Muscle of leg (tissue), 11 donors: Measurements from ENCODE around the gene NELL2. TPM values are rescaled to one million over a fixed set of nuclear protein-coding genes. Genes with fewer than 3 reads are reported as not detected.
A peak's percentile ranks its signal among the peaks of the same experiment; 100 is the strongest.

ENCODE experiments used
- DNase-seq: peaks from one replicate; pipeline ENCODE4 v3.0.0; 2013
- H3K27ac ChIP-seq: one replicate; pipeline ENCODE4 v1.5.1; 2013; ENCODE audit warnings: mild to moderate bottlenecking, low read length, control low read depth
- H3K27me3 ChIP-seq: one replicate; pipeline ENCODE4 v1.6.1; 2013; ENCODE audit warnings: low read length; ENCODE audit not compliant: control insufficient read depth, insufficient read depth
- H3K36me3 ChIP-seq: one replicate; pipeline ENCODE4 v1.6.1; 2013; ENCODE audit warnings: low read length; ENCODE audit not compliant: control insufficient read depth, insufficient read depth
- H3K4me1 ChIP-seq: one replicate; pipeline ENCODE4 v1.6.1; 2013; ENCODE audit warnings: low read length; ENCODE audit not compliant: control insufficient read depth, insufficient read depth
- H3K4me3 ChIP-seq: one replicate; pipeline ENCODE4 v1.5.1; 2013; ENCODE audit warnings: low read length, control low read depth
- H3K9me3 ChIP-seq: replicated peaks from 2 replicates; pipeline ENCODE4 v1.6.1; 2013; ENCODE audit warnings: low read depth, low read length; ENCODE audit not compliant: control insufficient read depth
- WGBS: methylation state at CpG from one replicate; pipeline ENCODE4 v1.1.5; 2013; ENCODE audit warnings: missing lambda C conversion rate; ENCODE audit not compliant: insufficient coverage; 5-methylcytosine and 5-hydroxymethylcytosine counted together
- polyA plus RNA-seq, 8 donors: library from polyadenylated mRNA; unstranded; fragments of 120-200 nt; gene quantifications; one replicate each; pipeline versions ENCODE4 v1.2.1 to v1.2.3, GENCODE V29; 2013; ENCODE audit warnings: inconsistent platforms in 1 of 8, low replicate concordance in 1 of 8; ENCODE audit not compliant: insufficient read length in 8 of 8, insufficient read depth in 1 of 8
- total RNA-seq: library from RNA; stranded (reverse); fragments of 120-200 nt; gene quantifications from one replicate; pipeline ENCODE4 v1.2.4, GENCODE V29; 2013

NELL2 gene
- total and polyA plus RNA-seq, 9 donors, result 0.57 to 5.7 (median 1.6) TPM

DNA sequence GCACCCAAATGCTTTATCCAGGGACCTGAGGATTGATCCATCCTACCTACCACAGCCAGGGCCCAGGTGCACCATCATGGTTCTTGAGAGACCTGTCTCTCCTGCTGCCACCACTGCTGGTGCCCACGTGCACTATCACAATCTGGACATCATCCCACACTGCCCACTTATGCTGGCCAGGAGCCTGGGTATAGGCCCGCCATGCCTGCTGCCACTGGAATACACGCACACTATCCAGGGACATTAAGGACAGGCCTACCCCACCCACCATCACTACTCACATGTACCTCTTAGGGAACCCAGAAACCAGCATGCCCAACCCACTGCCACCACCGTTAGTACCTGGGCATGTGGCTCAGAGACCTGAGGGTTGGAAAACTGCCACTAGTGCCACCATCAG, 207.7 kb downstream of the NELL2 start:
- Histone ChIP-seq H3K9me3 (peaks cover 9% of the 10 kb centered on the region), H3K4me3 (no peak overlapping the region), H3K4me1 (no peaks in the 10 kb centered on the region), H3K27ac (no peak overlapping the region), H3K36me3 (no peaks in the 10 kb centered on the region), H3K27me3 (no peaks in the 10 kb centered on the region)
- DNase-seq, result no peak
- WGBS, result 89% methylated on average over 4 of the region's 4 CpGs

DNA sequence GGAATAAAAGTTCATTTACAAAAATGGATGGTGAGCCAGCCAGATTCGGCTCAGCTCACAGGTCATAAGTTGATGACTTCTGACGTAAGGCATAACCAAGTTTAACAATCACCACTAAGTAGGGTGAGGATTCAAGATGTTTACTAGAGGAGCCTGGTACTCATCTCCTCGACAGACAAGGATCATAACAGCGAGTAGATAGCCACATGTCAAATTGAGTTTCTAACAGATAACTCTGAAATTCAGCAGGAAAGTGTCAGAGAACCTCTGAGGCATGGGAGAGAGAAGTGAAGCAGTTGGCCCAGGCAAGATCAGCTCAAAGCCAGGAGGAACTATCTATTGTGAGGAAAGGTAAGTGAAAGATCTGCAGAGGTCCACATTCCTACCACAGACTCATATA, 208.7 kb downstream of the NELL2 start:
- H3K4me3 ChIP-seq, result no peak overlapping the region
- H3K4me1 ChIP-seq, result no peaks in the 10 kb centered on the region
- no peak overlapping the region for H3K27ac ChIP-seq
- no peaks in the 10 kb centered on the region for H3K27me3 ChIP-seq
- peaks cover 9% of the 10 kb centered on the region for H3K9me3 ChIP-seq
- no peak for DNase-seq
- no peaks in the 10 kb centered on the region for H3K36me3 ChIP-seq
- WGBS, result no CpG with 5 or more reads among the region's 4 CpGs

DNA sequence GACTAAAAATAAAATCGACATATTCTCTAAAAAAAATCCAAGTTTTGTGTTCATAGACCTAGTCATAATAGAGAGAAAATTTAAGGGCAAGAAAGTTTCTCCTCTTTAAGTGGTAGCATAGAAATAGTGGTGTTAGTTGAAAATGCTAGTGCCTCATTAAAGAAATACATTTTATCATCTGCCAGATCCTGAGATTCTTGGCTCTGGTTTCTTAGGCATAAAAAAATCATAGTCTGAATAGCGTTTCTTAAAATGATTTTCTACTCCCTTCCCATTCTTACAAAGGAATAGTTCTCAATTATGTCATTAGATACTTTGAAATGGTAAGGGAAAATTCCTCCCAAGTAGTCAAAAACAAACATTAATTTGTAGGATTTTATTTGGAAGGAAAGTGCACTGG, 212.8 kb downstream of the NELL2 start:
- Histone ChIP-seq H3K27ac (no peak overlapping the region), H3K4me3 (no peak overlapping the region), H3K27me3 (no peaks in the 10 kb centered on the region), H3K4me1 (no peaks in the 10 kb centered on the region), H3K36me3 (no peaks in the 10 kb centered on the region), H3K9me3 (peaks cover 4% of the 10 kb centered on the region)
- no CpG with 5 or more reads among the region's 2 CpGs for WGBS
- DNase-seq, result peak; percentile 18

- H3K36me3 ChIP-seq, result no peaks in the 10 kb centered on the region
- DNase-seq, result no peak
- no peaks in the 10 kb centered on the region for H3K4me1 ChIP-seq
- H3K4me3 ChIP-seq, result no peak overlapping the region
- H3K27me3 ChIP-seq, result no peaks in the 10 kb centered on the region
- H3K27ac ChIP-seq, result no peak overlapping the region
- no peaks in the 10 kb centered on the region for H3K9me3 ChIP-seq
These were observed 220.3 kb downstream of the NELL2 start for GRCh38 chr12:44655846-44656245.

DNA sequence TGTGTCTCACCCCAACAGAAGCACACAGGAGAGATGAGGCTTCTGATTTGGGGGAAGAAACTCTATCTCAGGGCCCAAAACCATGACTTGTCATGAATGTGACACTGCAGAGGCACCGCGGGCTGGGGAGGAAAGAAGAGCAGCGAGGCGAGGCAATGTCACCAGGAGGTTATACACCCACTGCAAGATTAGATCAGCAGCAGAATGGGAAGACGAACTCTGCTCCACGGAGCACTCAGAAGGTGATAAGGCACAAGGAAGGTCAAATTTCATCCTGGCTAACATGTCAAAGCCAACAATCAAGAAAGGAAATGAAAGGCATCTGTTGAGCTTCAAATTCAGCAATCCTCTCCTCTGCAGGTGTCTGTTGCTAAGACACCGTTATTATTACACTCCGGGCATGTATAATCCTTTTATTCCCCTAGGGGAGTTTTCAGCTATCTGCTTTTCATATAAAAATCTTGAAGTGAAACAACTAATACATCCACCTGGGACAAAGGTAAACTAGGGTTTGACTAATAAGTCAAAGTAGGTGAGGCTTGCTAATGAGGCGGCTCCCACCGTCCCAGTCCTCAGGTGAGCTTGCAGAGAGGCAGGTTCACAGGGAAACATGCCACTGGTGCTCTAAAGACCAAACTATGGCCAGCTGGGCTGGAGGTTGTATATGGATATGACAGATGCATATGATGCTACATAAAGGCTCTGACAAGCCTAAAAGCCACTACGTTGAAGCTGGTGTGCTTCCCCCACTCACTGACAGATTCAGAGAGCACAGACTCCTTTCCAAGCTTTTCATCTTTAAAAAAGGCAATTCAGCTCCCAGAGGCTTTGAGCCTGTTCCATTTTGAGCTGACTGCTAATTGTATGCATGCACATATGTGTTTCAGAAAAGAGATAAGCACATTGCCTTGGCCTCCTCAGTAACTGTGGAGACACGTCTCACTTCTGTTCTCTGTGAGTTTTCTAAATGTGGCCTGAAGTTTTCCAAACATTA, 221.2 kb downstream of the NELL2 start:
- 14% methylated on average over 6 of the region's 12 CpGs for WGBS
- no peaks in the 10 kb centered on the region for H3K4me1 ChIP-seq

GRCh38 chr12:44653861-44654527, 222.1 kb downstream of the NELL2 start:
- H3K36me3 ChIP-seq, result no peaks in the 10 kb centered on the region
- WGBS, result no CpG with 5 or more reads among the region's 3 CpGs
- H3K27ac ChIP-seq, result no peak overlapping the region
- no peaks in the 10 kb centered on the region for H3K9me3 ChIP-seq
- no peaks in the 10 kb centered on the region for H3K27me3 ChIP-seq
- no peaks in the 10 kb centered on the region for H3K4me1 ChIP-seq
- no peak overlapping the region for H3K4me3 ChIP-seq
- DNase-seq, result no peak

More for the DNA sequence above, 221.2 kb downstream of the NELL2 start:
- Histone ChIP-seq H3K36me3 (no peaks in the 10 kb centered on the region), H3K9me3 (no peaks in the 10 kb centered on the region), H3K27ac (no peak overlapping the region), H3K4me3 (no peak overlapping the region), H3K27me3 (no peaks in the 10 kb centered on the region)
- peak; percentile 11 for DNase-seq

DNA sequence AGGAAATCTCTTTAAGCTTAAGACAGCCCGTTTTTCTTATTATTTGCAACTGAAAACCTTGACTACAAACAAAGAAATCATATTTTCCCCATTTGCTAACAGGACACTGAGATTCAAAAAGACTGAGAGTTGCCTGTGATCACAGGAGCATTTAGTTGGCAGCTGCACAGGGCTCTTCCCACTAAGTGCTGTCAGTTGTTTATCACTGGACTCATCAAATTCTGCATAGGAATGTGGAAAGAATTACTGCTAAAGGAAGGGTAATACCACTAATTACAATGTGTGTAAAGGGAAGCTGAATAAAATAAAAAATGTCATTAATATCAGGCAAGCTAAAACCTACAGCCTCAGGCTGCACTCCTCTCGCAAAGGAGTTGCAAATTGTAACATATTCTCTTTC, 226.4 kb downstream of the NELL2 start:
- Histone ChIP-seq H3K9me3 (no peaks in the 10 kb centered on the region), H3K36me3 (no peaks in the 10 kb centered on the region), H3K4me1 (no peaks in the 10 kb centered on the region), H3K4me3 (no peak overlapping the region), H3K27me3 (no peaks in the 10 kb centered on the region), H3K27ac (no peak overlapping the region)
- WGBS, result no CpG with 5 or more reads among the region's 2 CpGs
- DNase-seq, result no peak

- Histone ChIP-seq H3K36me3 (no peaks in the 10 kb centered on the region), H3K27me3 (no peaks in the 10 kb centered on the region), H3K9me3 (no peaks in the 10 kb centered on the region), H3K4me3 (no peak overlapping the region), H3K4me1 (no peaks in the 10 kb centered on the region), H3K27ac (no peak overlapping the region)
- 100% methylated on average over 2 of the region's 5 CpGs for WGBS
- no peak for DNase-seq
These were observed 228.0 kb downstream of the NELL2 start for GRCh38 chr12:44647917-44648690.

- no CpG with 5 or more reads among the region's 2 CpGs for WGBS
- H3K9me3 ChIP-seq, result no peaks in the 10 kb centered on the region
- no peaks in the 10 kb centered on the region for H3K36me3 ChIP-seq
- DNase-seq, result peak; percentile 51
- H3K4me3 ChIP-seq, result no peak overlapping the region
- H3K27me3 ChIP-seq, result no peaks in the 10 kb centered on the region
- H3K27ac ChIP-seq, result no peak overlapping the region
- H3K4me1 ChIP-seq, result no peaks in the 10 kb centered on the region
These were observed 235.5 kb downstream of the NELL2 start for GRCh38 chr12:44640427-44641190.
